ENCODE data around the gene D2HGDH.
"Not testable (repeated sequence)": the region's sequence is repeated elsewhere in the genome, so short reads cannot be mapped to it uniquely, and the experiment has no call there.

The D2HGDH gene

DNA sequence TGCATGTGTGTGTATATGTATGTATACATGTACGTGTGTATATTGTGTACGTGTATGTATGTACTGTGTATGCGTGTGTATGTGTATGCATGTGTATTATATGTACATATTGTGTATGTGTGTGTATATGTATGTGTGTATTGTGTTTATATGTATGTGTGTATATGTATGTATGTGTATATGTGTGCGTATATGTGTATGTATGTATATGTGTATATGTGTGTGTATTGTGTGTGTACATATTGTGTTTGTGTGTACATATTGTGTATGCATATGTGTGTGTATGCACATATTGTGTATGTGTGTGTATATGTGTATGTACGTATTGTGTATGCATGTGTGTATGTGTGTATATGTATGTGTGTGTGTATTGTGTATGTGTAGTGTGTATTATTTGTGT lies 59.0 kb downstream of the D2HGDH start:
- DNase-seq (ENCODE audit: low read depth in 2 of 2) = no peak

- DNase-seq (ENCODE audit: low read depth in 2 of 2) = no peak
These were observed 59.9 kb downstream of the D2HGDH start for GRCh38 chr2:241794250-241794823.

GRCh38 chr2:241795021-241795999 lies 60.9 kb downstream of the D2HGDH start:
- no peak for DNase-seq (ENCODE audit: low read depth in 2 of 2)

GRCh38 chr2:241796209-241796608 lies 61.8 kb downstream of the D2HGDH start:
- DNase-seq (ENCODE audit: low read depth in 2 of 2) = no peak

GRCh38 chr2:241796610-241797138 lies 62.2 kb downstream of the D2HGDH start:
- DNase-seq (ENCODE audit: low read depth in 2 of 2) = no peak

DNA sequence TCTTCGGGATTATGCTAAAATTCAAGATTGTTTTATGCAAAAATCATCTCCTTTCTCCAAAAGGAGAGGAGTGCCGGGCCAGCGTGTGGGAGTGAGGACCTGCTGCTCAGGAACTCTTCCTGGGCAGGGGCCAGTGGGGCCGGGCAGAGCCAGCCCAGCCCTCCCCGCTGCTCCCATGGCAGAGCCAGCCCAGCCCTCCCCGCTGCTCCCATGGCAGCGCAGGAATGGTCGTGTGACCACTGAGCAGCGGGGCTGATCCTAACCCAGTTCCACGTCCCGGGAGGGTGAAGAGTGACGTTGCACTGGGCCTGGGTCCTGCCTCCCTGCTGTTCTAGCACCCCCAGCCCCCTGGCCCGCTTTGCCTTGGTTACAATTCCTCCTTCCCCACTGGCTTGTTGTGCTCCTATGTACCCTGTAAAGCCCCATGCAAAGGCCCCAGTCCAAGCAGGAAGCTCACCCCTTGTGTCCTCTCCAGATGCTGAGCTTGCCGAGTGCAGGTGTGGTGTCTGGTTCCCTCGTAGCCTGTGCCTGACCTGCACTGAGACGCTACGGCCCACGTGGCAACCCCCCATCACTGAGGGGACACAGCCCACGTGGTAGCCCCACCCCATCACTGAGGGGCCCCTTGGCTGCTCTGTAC lies 63.1 kb downstream of the D2HGDH start:
- DNase-seq (ENCODE audit: low read depth in 2 of 2) = no peak

- no peak for DNase-seq (ENCODE audit: low read depth in 2 of 2)
These were observed 63.7 kb downstream of the D2HGDH start for GRCh38 chr2:241798081-241798630.

- no peak for DNase-seq (ENCODE audit: low read depth in 2 of 2)
These were observed 64.4 kb downstream of the D2HGDH start for GRCh38 chr2:241798631-241799521.

GRCh38 chr2:241799522-241800197 lies 65.2 kb downstream of the D2HGDH start:
- DNase-seq (ENCODE audit: low read depth in 2 of 2) = no peak

DNA sequence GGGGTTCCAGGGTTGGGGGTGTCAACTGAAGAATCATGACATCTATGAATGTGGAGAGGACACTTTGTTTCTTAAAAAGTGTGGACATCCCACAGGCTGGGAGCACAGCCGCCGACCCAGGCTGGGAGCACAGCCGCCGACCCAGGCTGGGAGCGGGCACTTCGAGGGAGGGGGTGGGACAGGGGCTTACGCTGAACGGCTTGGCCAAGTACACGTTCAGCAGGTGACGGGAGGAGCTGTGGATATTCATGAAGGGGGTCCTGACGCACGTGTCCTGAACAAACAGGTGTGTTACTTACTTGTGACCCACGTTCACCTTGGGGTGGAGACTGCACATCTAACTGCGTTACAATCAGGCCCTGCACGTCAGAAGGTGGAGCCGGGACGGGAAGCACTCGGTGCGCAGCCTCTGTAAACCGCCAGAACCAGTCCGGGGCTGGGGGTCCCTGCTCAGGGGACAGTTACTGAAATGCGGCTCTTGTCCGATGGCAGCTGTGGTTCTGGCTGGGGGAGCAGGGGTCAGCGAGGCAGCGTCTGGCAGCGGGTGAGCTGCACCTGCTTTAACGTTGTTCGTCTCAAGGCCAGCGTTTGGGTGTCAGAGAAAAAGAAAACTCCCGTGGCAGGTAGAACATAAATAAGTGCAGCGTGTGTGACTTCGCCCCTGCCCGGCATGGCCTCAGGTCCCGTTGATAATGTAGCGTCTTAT lies 65.9 kb downstream of the D2HGDH start:
- not testable (repeated sequence) for DNase-seq (ENCODE audit: low read depth in 2 of 2)

- no peak for DNase-seq (ENCODE audit: low read depth in 2 of 2)
These were observed 67.4 kb downstream of the D2HGDH start for GRCh38 chr2:241801611-241802420.

DNA sequence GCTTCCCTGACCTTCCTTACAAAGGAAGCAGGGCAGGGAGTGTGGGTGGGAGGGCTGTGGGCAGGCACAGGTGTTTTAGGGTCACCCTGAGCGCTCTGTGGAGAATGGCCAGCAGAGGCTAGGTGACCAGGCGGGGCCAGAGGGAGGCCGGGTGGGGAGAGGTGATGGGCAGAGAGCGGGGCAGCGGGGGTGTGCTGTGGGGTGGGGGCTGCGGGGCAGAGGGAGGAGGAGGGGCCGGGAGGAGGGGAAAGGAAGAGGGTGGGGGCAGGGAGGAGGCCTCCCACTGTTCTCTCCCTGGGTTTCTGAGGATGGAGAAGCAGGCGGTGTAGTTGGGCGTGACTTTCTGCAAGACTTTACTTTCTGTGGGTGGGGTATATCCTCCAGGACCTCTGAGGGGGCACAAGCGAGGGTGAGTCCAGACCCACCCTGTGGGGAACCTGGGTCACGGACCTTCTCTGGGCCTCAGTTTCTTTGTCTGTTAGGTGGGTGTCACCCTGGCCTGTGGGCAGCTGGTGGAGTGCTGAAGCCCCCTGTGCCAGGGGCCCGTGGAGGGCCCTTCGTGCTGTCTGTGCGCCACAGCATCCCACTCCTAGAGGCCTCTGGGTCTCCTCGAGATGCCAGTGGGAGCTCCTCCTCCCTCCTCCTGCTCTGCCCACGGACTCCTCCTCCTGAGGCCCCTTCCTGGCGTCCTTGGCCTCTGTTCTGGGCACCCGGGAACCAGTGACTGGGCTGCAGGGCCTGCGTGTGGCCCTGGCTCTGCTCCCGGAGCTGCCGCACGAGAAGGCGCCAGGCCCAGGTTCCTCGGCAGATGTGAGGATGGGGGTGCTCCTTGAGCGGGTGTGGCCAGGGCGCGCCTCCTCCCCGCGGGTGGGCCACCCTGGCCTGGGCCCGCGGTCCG lies 68.2 kb downstream of the D2HGDH start:
- no peak for DNase-seq (ENCODE audit: low read depth in 2 of 2)

GRCh38 chr2:241803387-241804325 lies 69.2 kb downstream of the D2HGDH start:
- peak; percentile 23 to 31 for DNase-seq (ENCODE audit: low read depth in 2 of 2)

DNA sequence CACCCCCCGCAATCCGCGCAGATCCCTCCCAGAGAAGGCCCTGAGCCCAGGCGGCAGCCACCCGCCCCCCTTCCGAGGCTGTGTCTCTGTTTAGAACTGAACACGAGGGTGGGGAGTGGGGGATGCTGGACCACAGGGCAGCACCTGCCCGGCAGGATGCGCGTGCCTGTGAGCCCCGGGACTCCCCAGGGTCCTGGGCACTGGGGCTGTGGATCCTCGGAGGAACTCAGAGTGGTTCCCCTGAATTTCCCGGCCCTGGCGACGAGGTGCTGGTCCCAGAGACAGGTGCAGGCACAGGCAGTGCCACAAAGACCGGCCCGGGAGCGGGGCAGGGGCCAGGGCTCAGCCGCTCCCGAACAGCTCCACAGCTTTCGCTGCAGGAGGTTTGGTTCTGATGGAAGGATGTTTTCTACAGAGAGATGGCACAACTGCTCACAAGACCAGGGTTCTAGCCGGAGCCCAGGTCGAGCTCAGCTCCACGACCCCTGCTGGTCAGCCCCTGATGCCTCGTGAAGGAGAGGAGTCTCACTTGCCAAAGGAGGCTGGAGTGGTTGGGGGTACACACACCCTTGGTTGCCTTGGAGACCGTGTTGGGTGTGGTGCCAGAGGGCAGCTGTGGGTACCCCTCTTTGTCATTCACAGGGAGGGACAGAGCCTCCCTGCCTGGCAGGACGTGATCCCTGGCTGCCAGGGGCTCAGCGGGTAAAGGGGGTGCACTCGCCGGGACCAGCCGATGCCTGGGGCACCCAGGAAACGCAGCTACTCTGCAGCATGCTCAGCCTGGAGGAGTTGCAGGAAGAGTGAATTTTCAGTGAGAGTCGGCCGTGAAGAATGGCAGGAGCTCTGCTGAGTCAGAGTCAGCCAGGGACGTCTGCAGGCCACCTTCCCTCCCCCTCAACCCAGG lies 70.1 kb downstream of the D2HGDH start:
- DNase-seq (ENCODE audit: low read depth in 2 of 2) = no peak

DNA sequence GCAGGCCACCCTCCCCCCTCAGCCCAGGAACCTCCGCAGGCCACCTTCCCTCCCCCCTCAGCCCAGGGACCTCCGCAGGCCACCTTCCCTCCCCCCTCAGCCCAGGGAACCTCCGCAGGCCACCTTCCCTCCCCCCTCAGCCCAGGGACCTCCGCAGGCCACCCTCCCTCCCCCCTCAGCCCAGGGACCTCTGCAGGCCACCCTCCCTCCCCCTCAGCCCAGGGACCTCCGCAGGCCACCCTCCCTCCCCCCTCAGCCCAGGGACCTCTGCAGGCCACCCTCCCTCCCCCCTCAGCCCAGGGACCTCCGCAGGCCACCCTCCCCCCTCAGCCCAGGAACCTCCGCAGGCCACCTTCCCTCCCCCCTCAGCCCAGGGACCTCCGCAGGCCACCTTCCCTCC lies 71.8 kb downstream of the D2HGDH start:
- DNase-seq (ENCODE audit: low read depth in 2 of 2) = not testable (repeated sequence)

Data from activated CD4-positive, alpha-beta T cell treated with anti-CD3 and anti-CD28 coated beads for 24 hours (primary cell).